Lung (tissue), 12 donors: Measurements from ENCODE around the gene KCNMB4. TPM values are rescaled to one million over a fixed set of nuclear protein-coding genes. Genes with fewer than 3 reads are reported as not detected.

Source experiments
- ATAC-seq: fragments of 200-7000 bp; cut with Tn5 transposase; one replicate; pipeline ENCODE4 v1.9.1; 2020; ENCODE audit warnings: moderate number of reproducible peaks; ENCODE audit not compliant: insufficient read depth, low FRiP score
- DNase-seq, 3 donors: peaks; one replicate each; pipeline ENCODE4 v3.0.0-alpha.2; 2013 to 2017
- H3K27ac ChIP-seq, 2 donors: one replicate each; pipeline ENCODE4 v1.5.1; 2013; ENCODE audit warnings: mild to moderate bottlenecking in 2 of 2, moderate library complexity in 2 of 2, control low read depth in 1 of 2, inconsistent platforms in 1 of 2, low read depth in 1 of 2, low read length in 1 of 2
- H3K27me3 ChIP-seq, 3 donors: one replicate each; pipeline ENCODE4 v1.5.1; 2013; ENCODE audit warnings: low read length in 2 of 3; ENCODE audit not compliant: control insufficient read depth in 3 of 3, insufficient read depth in 3 of 3
- H3K36me3 ChIP-seq, 4 donors: one replicate each; pipeline ENCODE4 v1.5.1; 2013; ENCODE audit warnings: low read length in 4 of 4, mild to moderate bottlenecking in 1 of 4, moderate library complexity in 1 of 4; ENCODE audit not compliant: control insufficient read depth in 4 of 4, insufficient read depth in 4 of 4
- H3K4me1 ChIP-seq, 5 donors: one replicate each; pipeline ENCODE4 v1.5.1; 2013; ENCODE audit warnings: low read length in 5 of 5, mild to moderate bottlenecking in 2 of 5, moderate library complexity in 1 of 5; ENCODE audit not compliant: control insufficient read depth in 5 of 5, insufficient read depth in 5 of 5
- H3K4me3 ChIP-seq: one replicate; pipeline ENCODE4 v1.5.1; 2013; ENCODE audit warnings: mild to moderate bottlenecking, control low read depth, moderate library complexity
- H3K9ac ChIP-seq, 2 donors: one replicate each; pipeline ENCODE4 v1.5.1; 2013; ENCODE audit warnings: low read length in 2 of 2, control low read depth in 1 of 2; ENCODE audit not compliant: insufficient read depth in 1 of 2
- H3K9me3 ChIP-seq, 4 donors: one replicate each; pipeline ENCODE4 v1.5.1; 2013; ENCODE audit warnings: low read length in 3 of 4, mild to moderate bottlenecking in 1 of 4, moderate library complexity in 1 of 4; ENCODE audit not compliant: control insufficient read depth in 4 of 4, insufficient read depth in 3 of 4
- CTCF ChIP-seq: IDR thresholded peaks from 2 replicates; pipeline ENCODE4 v1.5.1; 2012; ENCODE audit warnings: mild to moderate bottlenecking; ENCODE audit errors: control extremely low read depth, extremely low read depth
- WGBS, 2 donors: extraction: QIAGEN DNeasy Blood & Tissue Kit; methylation state at CpG; one replicate each; pipeline ENCODE4 v1.1.7; 2013; 5-methylcytosine and 5-hydroxymethylcytosine counted together
- polyA plus RNA-seq, 2 donors: library from polyadenylated mRNA; stranded (reverse); fragments of 200-250 nt; gene quantifications; one replicate each; pipeline ENCODE4 v1.2.1, GENCODE V29; 2013
- total RNA-seq, 2 donors: library from RNA; depleted of rRNA in 1 of 2; stranded (reverse); fragments of >200 nt in 1 of 2; gene quantifications; one replicate each; pipeline ENCODE4 v1.2.1, GENCODE V29; 2014 to 2021
- donor health status: control.
- donor health status: control.
- donor health status: Bipolar disorder and iron deficiency.
- donor health status: healthy.
- donor health status: DM: yes; HTN: yes; CAD: no.

Gene KCNMB4
- total and polyA plus RNA-seq, 4 donors: 1.6 to 8.7 (median 5.1) TPM

- Histone ChIP-seq H3K4me3 (peak overlapping the region; percentile 70), H3K4me1 (peaks cover 0 to 21% (median 5%) of the 10 kb centered on the region in 5 donors), H3K36me3 (peaks cover 0 to 5% (median 0%) of the 10 kb centered on the region in 4 donors), H3K9ac (no peak overlapping the region), H3K9me3 (no peaks in the 10 kb centered on the region), H3K27ac (no peak overlapping the region), H3K27me3 (peaks cover 0 to 26% (median 24%) of the 10 kb centered on the region in 3 donors)
- TF ChIP-seq CTCF: no peak
- WGBS, 2 donors: 1 to 2% methylated on average over 6 of the region's 6 CpGs
- ATAC-seq: no peak
- no peak for DNase-seq
These were observed 767 bp upstream of the KCNMB4 start for GRCh38 chr12:70365398-70365647.

- peaks cover 0 to 21% (median 5%) of the 10 kb centered on the region in 5 donors for H3K4me1 ChIP-seq
- ATAC-seq: peak; percentile 20
- WGBS, 2 donors: 0 to 1% methylated on average over 48 to 69 of the region's 69 CpGs
These were observed 629 bp downstream of the KCNMB4 start for GRCh38 chr12:70366581-70367257.

DNA sequence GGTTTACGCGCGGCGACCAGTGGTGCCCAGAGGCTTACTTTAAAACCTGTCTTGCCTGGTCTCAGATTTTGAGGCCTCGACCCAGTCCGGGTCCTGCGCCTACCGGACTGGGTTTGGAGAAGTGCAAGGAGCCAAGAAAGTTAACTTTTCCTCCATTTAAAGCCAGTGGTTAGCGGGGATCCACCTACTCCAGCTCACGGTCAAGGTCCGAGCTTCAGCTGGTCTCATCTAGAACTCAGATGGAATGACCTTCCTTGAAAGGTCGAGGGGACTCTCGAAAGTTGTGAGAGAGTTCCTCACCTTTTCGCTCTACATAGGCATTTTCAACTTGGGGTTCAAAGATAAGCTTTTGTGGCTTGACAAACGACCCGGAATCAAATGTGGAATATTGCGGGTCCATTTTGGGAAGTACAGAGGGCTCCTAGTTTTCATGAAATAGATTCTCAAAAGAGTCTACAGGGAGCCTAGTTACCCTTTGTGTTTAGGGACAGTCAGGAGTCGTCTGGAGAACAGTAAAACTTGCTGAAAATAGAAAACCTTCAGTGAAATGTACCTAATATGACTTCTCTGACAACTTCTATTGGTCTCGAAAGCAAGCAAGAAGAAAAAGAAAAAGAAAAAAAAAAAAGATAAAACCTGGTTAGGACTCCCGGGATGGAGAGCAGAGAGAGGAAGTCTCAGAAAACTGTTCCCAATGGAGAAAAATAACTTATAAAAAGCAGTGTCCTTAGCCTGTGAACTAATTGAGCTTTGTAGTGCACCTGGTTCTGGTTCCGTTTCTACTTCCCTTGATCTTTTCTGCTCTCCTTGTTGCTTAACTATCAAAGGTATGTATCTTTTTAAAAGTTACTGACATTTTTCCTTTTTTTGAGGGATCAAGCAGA lies 1.4 kb downstream of the KCNMB4 start:
- ATAC-seq (no peak), DNase-seq (peak in 2 of 3 donors; percentile 53 to 69)
- peaks cover 0 to 5% (median 1%) of the 10 kb centered on the region in 4 donors for H3K36me3 ChIP-seq
- WGBS, 2 donors: 10% methylated on average over 21 of the region's 21 CpGs
- H3K4me1 ChIP-seq: peaks cover 0 to 21% (median 5%) of the 10 kb centered on the region in 5 donors
- H3K4me3 ChIP-seq: peak overlapping the region; percentile 70
- no peaks in the 10 kb centered on the region for H3K9me3 ChIP-seq
- H3K9ac ChIP-seq: peak overlapping the region; percentile 56 to 88
- no peak for TF ChIP-seq CTCF
- peak overlapping the region in 1 of 2 donors; percentile 4 for H3K27ac ChIP-seq
- peaks cover 0 to 26% (median 24%) of the 10 kb centered on the region in 3 donors for H3K27me3 ChIP-seq

More at GRCh38 chr12:70366581-70367257, 629 bp downstream of the KCNMB4 start:
- H3K9ac ChIP-seq: peak overlapping the region; percentile 56 to 88
- H3K4me3 ChIP-seq: peak overlapping the region; percentile 70
- H3K27ac ChIP-seq: peak overlapping the region in 1 of 2 donors; percentile 50
- DNase-seq: peak; percentile 52 to 66 (median 63)
- H3K36me3 ChIP-seq: peaks cover 0 to 5% (median 0%) of the 10 kb centered on the region in 4 donors
- no peaks in the 10 kb centered on the region for H3K9me3 ChIP-seq
- H3K27me3 ChIP-seq: peaks cover 0 to 26% (median 24%) of the 10 kb centered on the region in 3 donors
- no peak for TF ChIP-seq CTCF
